ENCODE measurements around the gene LTO1. TPM values are rescaled to one million over a fixed set of nuclear protein-coding genes. Genes with fewer than 3 reads are reported as not detected.

LTO1 gene
- polyA plus RNA-seq, 1 donor (not counting 4 experiments of a cell fraction or from before 2014, with no cell fraction given): 24.3 TPM

DNA sequence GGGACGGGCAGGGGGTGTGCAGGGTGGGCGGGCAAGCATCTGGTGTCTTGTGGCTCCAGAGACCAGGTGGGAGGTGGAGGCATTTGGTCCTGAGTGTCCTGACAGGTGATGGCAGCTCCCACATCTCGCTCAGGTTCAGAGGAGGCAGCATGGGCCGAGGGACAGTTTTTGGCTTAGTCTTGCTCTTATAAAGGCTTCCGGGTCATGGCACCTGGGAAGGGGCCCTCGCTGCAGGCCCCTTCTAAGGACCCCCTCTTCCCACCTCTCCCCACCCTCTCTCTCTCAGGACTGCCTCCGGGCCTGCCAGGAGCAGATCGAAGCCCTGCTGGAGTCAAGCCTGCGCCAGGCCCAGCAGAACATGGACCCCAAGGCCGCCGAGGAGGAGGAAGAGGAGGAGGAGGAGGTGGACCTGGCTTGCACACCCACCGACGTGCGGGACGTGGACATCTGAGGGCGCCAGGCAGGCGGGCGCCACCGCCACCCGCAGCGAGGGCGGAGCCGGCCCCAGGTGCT lies 24.3 kb downstream of the LTO1 start:
- dilution Hi-C loops (cut with MboI; ENCODE audit: extremely low pct_ligation_motif_present, low sequenced_read_pairs): no loop called here
- no peak overlapping the region for H3K4me2 ChIP-seq (ENCODE audit: control insufficient read depth, extremely low read depth, insufficient read depth, low read depth, low read length)

GRCh38 chr11:69650081-69650831 lies 24.9 kb downstream of the LTO1 start:
- TF ChIP-seq, protein P1, sequence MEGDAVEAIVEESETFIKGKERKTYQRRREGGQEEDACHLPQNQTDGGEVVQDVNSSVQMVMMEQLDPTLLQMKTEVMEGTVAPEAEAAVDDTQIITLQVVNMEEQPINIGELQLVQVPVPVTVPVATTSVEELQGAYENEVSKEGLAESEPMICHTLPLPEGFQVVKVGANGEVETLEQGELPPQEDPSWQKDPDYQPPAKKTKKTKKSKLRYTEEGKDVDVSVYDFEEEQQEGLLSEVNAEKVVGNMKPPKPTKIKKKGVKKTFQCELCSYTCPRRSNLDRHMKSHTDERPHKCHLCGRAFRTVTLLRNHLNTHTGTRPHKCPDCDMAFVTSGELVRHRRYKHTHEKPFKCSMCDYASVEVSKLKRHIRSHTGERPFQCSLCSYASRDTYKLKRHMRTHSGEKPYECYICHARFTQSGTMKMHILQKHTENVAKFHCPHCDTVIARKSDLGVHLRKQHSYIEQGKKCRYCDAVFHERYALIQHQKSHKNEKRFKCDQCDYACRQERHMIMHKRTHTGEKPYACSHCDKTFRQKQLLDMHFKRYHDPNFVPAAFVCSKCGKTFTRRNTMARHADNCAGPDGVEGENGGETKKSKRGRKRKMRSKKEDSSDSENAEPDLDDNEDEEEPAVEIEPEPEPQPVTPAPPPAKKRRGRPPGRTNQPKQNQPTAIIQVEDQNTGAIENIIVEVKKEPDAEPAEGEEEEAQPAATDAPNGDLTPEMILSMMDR (optimal IDR thresholded peaks at IDR 0.05 in 1 of 3, IDR thresholded peaks at IDR 0.05 in 1 of 3, conservative IDR thresholded peaks at IDR 0.05 in 1 of 3; ENCODE audit: extremely low read depth in 1 of 3, insufficient read depth in 2 of 3, low read length in 3 of 3): no peak
- TF ChIP-seq EZH2 (IDR thresholded peaks at IDR 0.05; ENCODE audit: low read length): no peak
- H3K79me2 ChIP-seq (ENCODE audit: control insufficient read depth, insufficient read depth, low read length): peaks cover 30% of the 10 kb centered on the region
- no peak overlapping the region for H3K4me3 ChIP-seq (ENCODE audit: control insufficient read depth in 2 of 3, extremely low read depth in 1 of 3, insufficient read depth in 2 of 3, low read depth in 1 of 3, low read length in 3 of 3)
- no peak overlapping the region for H3K4me2 ChIP-seq (ENCODE audit: control insufficient read depth, extremely low read depth, insufficient read depth, low read depth, low read length)
- no peak overlapping the region for H3K9ac ChIP-seq (ENCODE audit: control insufficient read depth, extremely low read depth, insufficient read depth, low read length)
- peaks cover 41 to 42% of the 10 kb centered on the region in 2 experiments for H3K36me3 ChIP-seq (ENCODE audit: control insufficient read depth in 2 of 2, extremely low read depth in 1 of 2, insufficient read depth in 2 of 2, low read length in 2 of 2)
- H2AFZ ChIP-seq (ENCODE audit: control insufficient read depth, low read length): no peak overlapping the region
- dilution Hi-C loops (cut with MboI; ENCODE audit: extremely low pct_ligation_motif_present, low sequenced_read_pairs): no loop called here
- H4K20me1 ChIP-seq (ENCODE audit: control insufficient read depth, extremely low read depth, insufficient read depth, low read length): peaks cover 17% of the 10 kb centered on the region
- no peaks in the 10 kb centered on the region for H3K27me3 ChIP-seq (ENCODE audit: control insufficient read depth, extremely low read depth, insufficient read depth, low read length)
- FAIRE-seq (no peak), DNase-seq (ENCODE audit: low read depth, low spot score) (no peak)
- no peaks in the 10 kb centered on the region for H3K9me3 ChIP-seq (ENCODE audit: control insufficient read depth, low read depth, low read length)
- H3K9me1 ChIP-seq (ENCODE audit: control insufficient read depth, extremely low read depth, insufficient read depth, low read length): peaks cover 2% of the 10 kb centered on the region
- H3K27ac ChIP-seq (ENCODE audit: control insufficient read depth, insufficient read depth, low read length): no peak overlapping the region
- H3K4me1 ChIP-seq (ENCODE audit: control insufficient read depth, extremely low read depth, insufficient read depth, low read length): no peaks in the 10 kb centered on the region

More for the DNA sequence above, 24.3 kb downstream of the LTO1 start:
- Histone ChIP-seq H3K27me3 (ENCODE audit: control insufficient read depth, extremely low read depth, insufficient read depth, low read length) (no peaks in the 10 kb centered on the region), H3K9me1 (ENCODE audit: control insufficient read depth, extremely low read depth, insufficient read depth, low read length) (peaks cover 2% of the 10 kb centered on the region), H3K36me3 (ENCODE audit: control insufficient read depth in 2 of 2, extremely low read depth in 1 of 2, insufficient read depth in 2 of 2, low read length in 2 of 2) (peaks cover 37 to 41% of the 10 kb centered on the region in 2 experiments), H4K20me1 (ENCODE audit: control insufficient read depth, extremely low read depth, insufficient read depth, low read length) (peaks cover 16% of the 10 kb centered on the region), H3K4me1 (ENCODE audit: control insufficient read depth, extremely low read depth, insufficient read depth, low read length) (no peaks in the 10 kb centered on the region), H3K27ac (ENCODE audit: control insufficient read depth, insufficient read depth, low read length) (no peak overlapping the region), H3K79me2 (ENCODE audit: control insufficient read depth, insufficient read depth, low read length) (peaks cover 23% of the 10 kb centered on the region), H2AFZ (ENCODE audit: control insufficient read depth, low read length) (no peak overlapping the region), H3K9ac (ENCODE audit: control insufficient read depth, extremely low read depth, insufficient read depth, low read length) (no peak overlapping the region), H3K4me3 (ENCODE audit: control insufficient read depth in 2 of 3, extremely low read depth in 1 of 3, insufficient read depth in 2 of 3, low read depth in 1 of 3, low read length in 3 of 3) (no peak overlapping the region), H3K9me3 (ENCODE audit: control insufficient read depth, low read depth, low read length) (no peaks in the 10 kb centered on the region)
- FAIRE-seq (no peak), DNase-seq (ENCODE audit: low read depth, low spot score) (no peak)
- TF ChIP-seq, protein P1 (optimal IDR thresholded peaks at IDR 0.05 in 1 of 3, IDR thresholded peaks at IDR 0.05 in 1 of 3, conservative IDR thresholded peaks at IDR 0.05 in 1 of 3; ENCODE audit: extremely low read depth in 1 of 3, insufficient read depth in 2 of 3, low read length in 3 of 3): no peak
- no peak for TF ChIP-seq EZH2 (IDR thresholded peaks at IDR 0.05; ENCODE audit: low read length)

Data from keratinocyte (primary cell).